ENCODE measurements around the gene TRIM38.
"Not testable (repeated sequence)": the region's sequence is repeated elsewhere in the genome, so short reads cannot be mapped to it uniquely, and the experiment has no call there.

Gene TRIM38

GRCh38 chr6:25971187-25971821 lies 8.7 kb downstream of the TRIM38 start:
- peak; percentile 82 for DNase-seq (ENCODE audit: low spot score)

GRCh38 chr6:25972128-25972527 lies 9.5 kb downstream of the TRIM38 start:
- DNase-seq (ENCODE audit: low spot score) = no peak

DNA sequence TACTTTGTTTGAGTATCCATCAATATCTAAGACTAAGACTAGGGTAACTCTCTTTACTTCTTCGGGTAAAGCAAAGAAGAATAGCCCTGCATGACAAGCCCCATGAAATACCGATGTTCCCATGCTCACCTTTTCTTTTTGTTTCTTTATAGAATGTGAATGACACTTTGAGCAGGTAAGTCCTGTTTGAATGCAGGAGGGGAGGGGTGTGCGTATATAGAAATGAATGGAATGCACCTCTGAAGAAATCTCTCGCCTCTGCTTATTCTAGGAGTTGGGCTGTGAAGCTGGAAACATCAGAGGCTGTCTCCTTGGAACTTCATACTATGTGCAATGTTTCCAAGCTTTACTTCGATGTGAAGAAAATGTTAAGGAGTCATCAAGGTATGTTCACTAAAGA lies 10.3 kb downstream of the TRIM38 start:
- no peak for DNase-seq (ENCODE audit: low spot score)

DNA sequence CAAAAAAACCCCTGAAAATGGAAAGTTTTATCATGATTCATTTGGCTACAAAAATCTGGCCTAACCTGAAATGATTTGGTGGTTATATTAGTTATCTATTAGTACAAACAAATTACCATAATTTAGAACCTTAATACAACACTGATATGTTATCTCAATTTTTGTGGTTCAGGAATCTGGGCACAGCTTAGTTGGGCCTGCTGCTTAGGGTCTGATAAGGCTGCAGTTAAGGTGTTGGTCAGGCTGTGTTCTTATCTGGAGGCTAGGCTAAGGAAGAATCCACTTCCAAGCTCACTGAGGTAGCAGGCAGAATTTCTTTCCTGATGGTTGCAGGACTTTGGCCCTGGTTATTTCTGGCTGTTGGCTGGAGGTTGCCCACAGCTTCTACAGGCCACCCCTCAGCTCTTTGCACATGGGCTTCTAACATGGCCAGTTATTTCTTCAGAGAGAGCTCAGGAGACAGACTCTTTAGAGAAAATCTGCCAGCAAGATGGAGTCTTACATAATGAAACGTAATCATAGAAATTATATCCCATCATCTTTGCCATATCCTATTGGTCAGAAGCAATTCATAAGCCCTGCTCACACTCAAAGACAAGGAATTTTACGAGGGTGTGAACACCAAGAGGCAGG lies 11.4 kb downstream of the TRIM38 start:
- DNase-seq (ENCODE audit: low spot score) = no peak

DNA sequence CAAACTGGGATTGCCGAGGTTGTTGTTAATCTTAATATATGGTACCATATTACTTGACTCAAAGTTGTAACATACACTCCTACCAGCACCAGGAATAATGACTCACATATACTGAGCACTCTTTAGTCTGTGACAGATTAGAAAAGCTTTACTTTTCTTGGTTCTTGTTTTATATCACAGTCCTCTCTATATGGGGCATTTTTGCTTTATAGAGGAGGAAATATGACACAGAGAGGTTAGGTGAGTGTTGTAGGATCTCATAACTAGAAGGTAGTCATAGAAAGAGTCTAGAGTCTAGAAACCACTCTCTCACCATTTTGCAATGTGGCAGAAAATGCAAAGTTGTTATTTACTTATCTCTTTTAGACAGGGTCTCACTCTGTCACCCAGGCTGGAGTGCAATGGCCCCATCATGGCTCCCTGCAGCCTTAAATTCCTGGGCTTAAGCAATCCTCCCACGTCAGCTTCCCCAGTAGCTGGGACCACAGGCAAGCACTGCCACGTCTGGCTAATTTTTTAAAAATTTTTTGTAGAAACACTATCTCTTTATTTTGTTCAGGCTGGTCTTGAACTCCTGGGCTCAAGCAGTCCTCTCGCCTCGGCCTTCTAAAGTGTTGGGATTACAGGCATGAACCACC lies 13.4 kb downstream of the TRIM38 start:
- no peak for DNase-seq (ENCODE audit: low spot score)

GRCh38 chr6:25980935-25981334 lies 18.3 kb downstream of the TRIM38 start:
- DNase-seq (ENCODE audit: low spot score) = no peak

GRCh38 chr6:25981568-25982263 lies 19.1 kb downstream of the TRIM38 start:
- DNase-seq (ENCODE audit: low spot score) = no peak

DNA sequence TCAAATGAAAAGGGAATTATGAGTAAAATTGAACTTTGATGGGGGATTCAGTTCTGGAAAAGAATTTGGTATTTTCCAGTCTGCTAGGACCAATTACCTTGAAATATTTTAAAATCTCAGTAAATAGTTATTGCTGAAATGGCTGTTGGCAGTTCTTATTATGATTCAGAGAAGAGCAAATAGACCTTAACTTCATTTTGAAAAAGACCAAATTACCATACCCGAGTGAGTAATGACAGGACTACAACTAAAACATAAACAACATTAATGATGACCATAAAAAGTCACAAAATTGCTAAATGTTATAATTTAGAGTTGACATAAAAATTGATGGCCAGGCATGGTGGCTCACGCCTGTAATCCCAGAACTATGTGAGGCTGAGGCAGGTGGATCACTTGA lies 21.7 kb downstream of the TRIM38 start:
- no peak for DNase-seq (ENCODE audit: low spot score)

DNA sequence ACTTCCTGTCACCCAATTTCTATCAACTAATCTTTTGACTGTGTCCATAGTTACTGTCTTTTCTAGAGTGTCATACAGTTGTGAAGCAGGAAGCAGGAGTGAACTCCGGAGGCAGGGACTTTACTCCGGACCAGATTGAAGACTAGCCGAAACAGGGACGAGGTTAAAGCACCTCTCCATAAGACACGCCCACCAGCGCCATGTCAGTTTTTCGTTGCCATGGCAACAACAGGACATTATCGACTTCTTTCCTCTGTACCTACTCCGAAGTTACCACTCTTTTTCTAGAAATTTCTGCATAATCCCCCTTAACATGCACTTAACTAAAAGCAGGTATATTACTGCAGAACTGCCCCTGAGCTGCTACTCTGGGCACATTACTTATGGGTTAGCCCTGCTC lies 25.2 kb downstream of the TRIM38 start:
- no peak for DNase-seq (ENCODE audit: low spot score)

GRCh38 chr6:25990172-25990873 lies 27.7 kb downstream of the TRIM38 start:
- DNase-seq (ENCODE audit: low spot score) = no peak

GRCh38 chr6:25991785-25992412 lies 29.3 kb downstream of the TRIM38 start:
- DNase-seq (ENCODE audit: low spot score) = peak; percentile 55

- DNase-seq (ENCODE audit: low spot score) = peak; percentile 97
Observed at GRCh38 chr6:25992413-25993340, 30.1 kb downstream of the TRIM38 start.

- not testable (repeated sequence) for DNase-seq (ENCODE audit: low spot score)
Observed at GRCh38 chr6:25993341-25993684, 30.7 kb downstream of the TRIM38 start.

DNA sequence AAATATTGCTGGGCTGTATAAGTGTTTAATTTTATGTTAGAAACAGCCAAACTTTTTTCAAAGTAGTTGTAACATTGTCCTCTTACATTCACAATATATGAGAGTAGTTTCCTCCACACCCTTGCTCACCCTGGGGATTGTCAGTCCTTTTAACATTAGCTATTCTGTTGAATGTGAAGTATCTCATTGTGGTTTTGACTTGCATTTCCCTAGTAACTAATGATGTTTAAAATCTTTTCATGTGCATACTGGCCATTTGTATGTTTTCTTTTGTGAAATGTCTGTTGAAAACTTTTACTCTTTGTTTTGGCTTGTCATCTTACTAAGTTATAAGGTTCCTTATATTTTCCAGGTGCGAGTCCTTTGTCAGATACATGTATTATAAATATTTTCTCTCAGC lies 32.9 kb downstream of the TRIM38 start:
- DNase-seq (ENCODE audit: low spot score) = no peak

DNA sequence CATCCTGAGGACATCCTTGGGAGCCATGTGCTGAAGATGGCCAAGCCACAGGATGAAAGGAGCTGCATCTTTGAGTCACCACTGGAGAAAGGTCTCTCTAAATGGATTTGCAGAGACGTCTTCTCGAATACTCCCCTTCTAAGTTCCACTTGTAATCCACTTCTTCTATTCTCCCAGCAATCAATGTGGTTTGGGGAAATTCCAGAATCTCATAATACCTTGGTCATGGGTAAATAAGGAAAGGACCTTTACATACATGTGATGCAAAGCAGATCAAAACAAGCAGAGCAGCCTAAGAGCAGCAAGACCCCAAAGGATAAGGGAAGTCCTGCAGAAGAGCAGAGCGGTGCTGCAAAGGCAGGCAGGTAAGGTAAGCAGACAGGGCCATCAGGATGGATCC lies 35.3 kb downstream of the TRIM38 start:
- DNase-seq (ENCODE audit: low spot score) = no peak

GRCh38 chr6:25998379-25998778 lies 35.8 kb downstream of the TRIM38 start:
- DNase-seq (ENCODE audit: low spot score) = no peak

DNA sequence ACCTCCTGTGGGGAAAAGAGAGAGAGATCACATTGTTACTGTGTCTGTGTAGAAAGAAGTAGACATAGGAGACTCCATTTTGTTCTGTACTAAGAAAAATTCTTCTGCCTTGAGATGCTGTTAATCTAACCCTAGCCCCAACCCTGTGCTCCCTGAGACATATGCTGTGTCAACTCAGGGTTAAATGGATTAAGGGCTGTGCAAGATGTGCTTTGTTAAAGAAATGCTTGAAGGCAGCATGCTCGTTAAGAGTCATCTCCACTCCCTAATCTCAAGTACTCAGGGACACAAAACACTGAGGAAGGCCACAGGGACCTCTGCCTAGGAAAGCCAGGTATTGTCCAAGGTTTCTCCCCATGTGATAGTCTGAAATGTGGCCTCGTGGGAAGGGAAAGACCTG lies 36.6 kb downstream of the TRIM38 start:
- not testable (repeated sequence) for DNase-seq (ENCODE audit: low spot score)

DNA sequence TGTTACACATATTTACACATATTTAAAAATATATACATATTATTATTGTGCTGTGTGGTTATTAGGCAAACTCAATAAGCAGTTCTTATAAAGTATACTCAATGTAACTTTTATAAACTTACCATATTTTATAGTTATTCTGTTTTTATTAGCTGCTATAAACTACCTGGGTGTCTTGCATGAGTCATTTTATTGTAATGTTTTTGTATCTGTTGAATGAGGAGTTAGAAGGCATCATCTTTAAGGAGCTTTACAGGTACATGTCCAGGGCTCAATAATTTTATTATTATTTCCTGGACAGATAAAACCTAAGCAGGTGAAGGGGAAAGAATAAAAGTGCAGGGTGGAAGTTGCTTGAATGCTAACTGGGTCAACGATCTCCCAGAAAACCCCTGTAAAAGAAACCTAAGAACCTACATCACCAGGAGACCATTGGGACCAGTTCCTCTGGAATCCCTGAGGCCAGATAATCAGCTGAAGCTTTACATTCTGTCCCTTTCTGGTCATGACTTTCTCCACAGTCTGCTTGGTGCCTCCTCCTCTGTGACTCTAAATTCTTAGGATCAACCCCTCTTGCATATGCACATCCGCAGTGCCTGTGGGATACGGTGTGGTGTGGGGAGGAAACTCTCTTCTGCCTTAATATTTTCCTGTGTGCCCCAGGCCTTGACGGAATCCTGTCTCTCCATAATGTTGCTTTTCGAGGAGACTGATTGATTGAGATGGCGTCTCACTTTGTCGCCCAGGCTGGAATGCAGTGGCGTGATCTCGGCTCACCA lies 38.0 kb downstream of the TRIM38 start:
- no peak for DNase-seq (ENCODE audit: low spot score)

DNA sequence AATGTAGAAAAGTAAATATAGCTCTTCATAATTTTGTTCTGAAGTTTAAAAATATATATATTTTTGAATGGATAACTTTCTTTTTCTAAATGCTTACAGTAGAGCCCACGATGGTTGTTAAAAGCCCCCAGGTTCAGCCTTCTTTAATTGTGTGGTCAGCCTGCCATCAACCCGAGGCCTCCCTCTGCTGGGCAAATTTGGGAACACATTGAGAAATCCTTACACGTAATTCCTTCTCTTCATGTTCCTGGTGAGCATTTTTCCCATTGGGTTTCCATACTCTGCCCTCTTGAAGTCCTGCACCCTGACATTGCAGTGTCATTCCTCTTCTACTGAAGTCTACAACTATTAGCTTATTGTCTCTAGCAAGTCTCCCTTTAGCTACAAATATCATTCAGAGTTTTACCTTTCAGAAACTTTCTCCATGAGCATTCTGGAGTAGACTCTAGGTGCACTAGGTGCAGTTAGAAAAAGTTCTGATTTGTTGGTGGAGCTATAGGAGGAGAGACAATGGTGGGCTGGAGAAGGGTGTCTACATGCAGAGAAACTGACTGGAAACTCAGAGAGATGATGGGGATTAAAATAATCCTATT lies 40.6 kb downstream of the TRIM38 start:
- DNase-seq (ENCODE audit: low spot score) = peak; percentile 74
